Progenitor cell of endocrine pancreas (in vitro differentiated cells): ENCODE results near the gene LPP. TPM values are rescaled to one million over a fixed set of nuclear protein-coding genes. Genes with fewer than 3 reads are reported as not detected.

Source experiments
- DNase-seq: peaks from one replicate; pipeline ENCODE4 v3.0.0; 2021; ENCODE audit warnings: low spot score; ENCODE audit not compliant: unreplicated experiment
- H3K27ac Mint-ChIP-seq: 2 replicates; pipeline ENCODE4 v1.8.0; 2021; ENCODE audit warnings: mild to moderate bottlenecking, moderate library complexity, mixed read lengths
- H3K27me3 Mint-ChIP-seq: 2 replicates; pipeline ENCODE4 v1.8.0; 2021; ENCODE audit warnings: mixed read lengths
- H3K36me3 Mint-ChIP-seq: 2 replicates; pipeline ENCODE4 v1.8.0; 2022; ENCODE audit warnings: mixed read lengths; ENCODE audit not compliant: insufficient read depth
- H3K4me1 Mint-ChIP-seq: 2 replicates; pipeline ENCODE4 v1.8.0; 2021; ENCODE audit warnings: low read depth, mixed read lengths
- H3K4me3 Mint-ChIP-seq: 2 replicates; pipeline ENCODE4 v1.8.0; 2021; ENCODE audit warnings: low read depth, mild to moderate bottlenecking, moderate library complexity, mixed read lengths
- H3K9me3 Mint-ChIP-seq: 2 replicates; pipeline ENCODE4 v1.8.0; 2021; ENCODE audit warnings: low read depth, mixed read lengths
- CTCF ChIP-seq: fragments of 200-600 bp; sonication (generic); IDR thresholded peaks from one replicate; pipeline ENCODE4 v1.5.0; 2021; ENCODE audit warnings: antibody characterized with exemption, mild to moderate bottlenecking; ENCODE audit not compliant: unreplicated experiment
- total RNA-seq: library from RNA; stranded (reverse); gene quantifications from 2 replicates; pipeline ENCODE4 v1.2.1, GENCODE V29; 2021

LPP gene
- total RNA-seq, 1 donor from 2014 or later = 131 TPM

- Mint-ChIP-seq H3K27me3 (no peaks in the 10 kb centered on the region), H3K27ac (no peak overlapping the region), H3K36me3 (peaks cover 9% of the 10 kb centered on the region)
These were observed 155.7 kb downstream of the LPP start for GRCh38 chr3:188309437-188310269.

GRCh38 chr3:188310270-188310710, 156.3 kb downstream of the LPP start:
- no peak for TF ChIP-seq CTCF
- Mint-ChIP-seq H3K36me3 (peaks cover 9% of the 10 kb centered on the region), H3K9me3 (no peaks in the 10 kb centered on the region), H3K4me1 (peaks cover 10% of the 10 kb centered on the region), H3K4me3 (no peak overlapping the region), H3K27me3 (no peaks in the 10 kb centered on the region), H3K27ac (no peak overlapping the region)
- no peak for DNase-seq

More at GRCh38 chr3:188309437-188310269, 155.7 kb downstream of the LPP start:
- Mint-ChIP-seq H3K4me3 (no peak overlapping the region), H3K9me3 (no peaks in the 10 kb centered on the region), H3K4me1 (peaks cover 10% of the 10 kb centered on the region)
- TF ChIP-seq CTCF = no peak
- DNase-seq = no peak

GRCh38 chr3:188315553-188315952, 161.6 kb downstream of the LPP start:
- no peak for DNase-seq

GRCh38 chr3:188316021-188316722, 162.2 kb downstream of the LPP start:
- Mint-ChIP-seq H3K4me3 (no peak overlapping the region), H3K27ac (no peak overlapping the region), H3K36me3 (peaks cover 2% of the 10 kb centered on the region), H3K27me3 (no peaks in the 10 kb centered on the region), H3K9me3 (no peaks in the 10 kb centered on the region), H3K4me1 (no peaks in the 10 kb centered on the region)
- no peak for DNase-seq
- TF ChIP-seq CTCF = no peak

More at GRCh38 chr3:188315553-188315952, 161.6 kb downstream of the LPP start:
- TF ChIP-seq CTCF = no peak
- Mint-ChIP-seq H3K27ac (no peak overlapping the region), H3K9me3 (no peaks in the 10 kb centered on the region), H3K27me3 (no peaks in the 10 kb centered on the region), H3K36me3 (peaks cover 2% of the 10 kb centered on the region), H3K4me3 (no peak overlapping the region), H3K4me1 (no peaks in the 10 kb centered on the region)

- DNase-seq = no peak
- H3K4me1 Mint-ChIP-seq = no peaks in the 10 kb centered on the region
- H3K9me3 Mint-ChIP-seq = no peaks in the 10 kb centered on the region
- no peaks in the 10 kb centered on the region for H3K27me3 Mint-ChIP-seq
- peak overlapping the region; percentile 83 for H3K27ac Mint-ChIP-seq
- H3K4me3 Mint-ChIP-seq = no peak overlapping the region
- H3K36me3 Mint-ChIP-seq = peaks cover 2% of the 10 kb centered on the region
- TF ChIP-seq CTCF = no peak
These were observed 162.7 kb downstream of the LPP start for GRCh38 chr3:188316723-188317070.
